Hepatocyte (in vitro differentiated cells): ENCODE data around the gene SLC22A23.

Experiments used
- CTCF ChIP-seq: fragments of 200-600 bp; sonication (generic); IDR thresholded peaks from 2 replicates; pipeline ENCODE4 v1.5.1; 2016; ENCODE audit warnings: antibody characterized with exemption, mild to moderate bottlenecking; ENCODE audit not compliant: poor library complexity
- EZH2 ChIP-seq: fragments of 200-600 bp; sonication (generic); IDR thresholded peaks from 2 replicates; pipeline ENCODE4 v1.6.1; 2016; ENCODE audit warnings: antibody characterized with exemption, mild to moderate bottlenecking, borderline replicate concordance
- EZH2phosphoT487 ChIP-seq: fragments of 200-600 bp; sonication (generic); IDR thresholded peaks from one replicate; pipeline ENCODE4 v1.6.1; 2018; ENCODE audit warnings: antibody characterized with exemption, mild to moderate bottlenecking, low read depth, moderate library complexity; ENCODE audit not compliant: unreplicated experiment, severe bottlenecking

- TF ChIP-seq CTCF (no peak), EZH2phosphoT487 (no peak), EZH2 (no peak)
Observed at GRCh38 chr6:3483675-3484074, 26.8 kb upstream of the SLC22A23 start.
